ENCODE data around the gene LRRN3.

DNA sequence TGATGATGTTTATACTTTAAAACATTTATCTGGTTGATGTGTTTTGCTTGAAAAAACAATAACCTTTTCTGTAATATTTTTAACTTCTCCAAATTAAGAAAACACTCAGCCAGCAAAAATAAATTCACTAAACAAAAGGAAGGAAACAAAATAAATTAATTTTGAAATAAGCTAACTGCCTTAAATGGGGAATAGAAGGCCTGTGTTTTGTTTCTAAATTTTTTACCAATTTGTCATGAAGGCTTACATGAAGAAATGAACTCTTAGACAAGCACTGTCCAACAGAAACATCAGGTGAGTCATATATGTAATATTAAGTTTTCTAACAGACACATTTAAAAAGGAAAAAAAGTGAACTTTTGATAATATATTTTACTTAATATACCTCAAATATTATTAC, 68.5 kb downstream of the LRRN3 start:
- TF ChIP-seq, protein P1, sequence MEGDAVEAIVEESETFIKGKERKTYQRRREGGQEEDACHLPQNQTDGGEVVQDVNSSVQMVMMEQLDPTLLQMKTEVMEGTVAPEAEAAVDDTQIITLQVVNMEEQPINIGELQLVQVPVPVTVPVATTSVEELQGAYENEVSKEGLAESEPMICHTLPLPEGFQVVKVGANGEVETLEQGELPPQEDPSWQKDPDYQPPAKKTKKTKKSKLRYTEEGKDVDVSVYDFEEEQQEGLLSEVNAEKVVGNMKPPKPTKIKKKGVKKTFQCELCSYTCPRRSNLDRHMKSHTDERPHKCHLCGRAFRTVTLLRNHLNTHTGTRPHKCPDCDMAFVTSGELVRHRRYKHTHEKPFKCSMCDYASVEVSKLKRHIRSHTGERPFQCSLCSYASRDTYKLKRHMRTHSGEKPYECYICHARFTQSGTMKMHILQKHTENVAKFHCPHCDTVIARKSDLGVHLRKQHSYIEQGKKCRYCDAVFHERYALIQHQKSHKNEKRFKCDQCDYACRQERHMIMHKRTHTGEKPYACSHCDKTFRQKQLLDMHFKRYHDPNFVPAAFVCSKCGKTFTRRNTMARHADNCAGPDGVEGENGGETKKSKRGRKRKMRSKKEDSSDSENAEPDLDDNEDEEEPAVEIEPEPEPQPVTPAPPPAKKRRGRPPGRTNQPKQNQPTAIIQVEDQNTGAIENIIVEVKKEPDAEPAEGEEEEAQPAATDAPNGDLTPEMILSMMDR (IDR thresholded peaks at IDR 0.05) = no peak
- TF ChIP-seq POLR2A (IDR thresholded peaks at IDR 0.05) = no peak
